ENCODE data around the gene SEBOX.

GRCh38 chr17:28335959-28336871, 28.8 kb downstream of the SEBOX start:
- TF ChIP-seq HDAC2 (IDR thresholded peaks at IDR 0.05; ENCODE audit: borderline replicate concordance in 1 of 2, low read depth in 2 of 2, low read length in 2 of 2) (no peak; a peak in 1 of 4 replicates), HDAC6 (IDR thresholded peaks at IDR 0.05; ENCODE audit: low read depth, low read length) (no peak), CTCF (IDR thresholded peaks at IDR 0.05; ENCODE audit: control extremely low read depth in 1 of 3, insufficient read depth in 1 of 3, low read depth in 1 of 3, low read length in 3 of 3) (no peak), SRF (IDR thresholded peaks at IDR 0.05; ENCODE audit: low read depth, low read length) (no peak)
